ENCODE data around the gene TRPM8.

TRPM8 gene

GRCh38 chr2:234038076-234038802 lies 121.1 kb downstream of the TRPM8 start:
- no peak for TF ChIP-seq CTCF (IDR thresholded peaks at IDR 0.05; ENCODE audit: low read depth, low read length)

DNA sequence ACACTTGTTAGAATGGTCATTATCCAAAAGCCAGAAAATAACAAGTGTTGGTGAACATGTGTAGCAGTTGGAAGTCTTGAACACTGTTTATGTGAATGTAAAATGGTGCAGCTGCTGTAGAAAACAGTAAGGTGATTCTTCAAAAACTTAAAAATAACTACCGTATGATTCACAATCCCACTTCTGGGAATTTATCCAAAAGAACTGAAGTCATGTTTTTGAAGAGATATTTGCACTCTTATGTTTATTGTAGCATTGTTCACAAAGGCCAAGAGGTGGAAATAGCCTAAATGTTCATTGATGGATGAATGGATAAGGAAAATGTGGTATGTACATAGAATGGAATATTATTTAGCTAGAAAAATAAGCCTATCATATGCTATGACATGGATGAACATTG lies 127.0 kb downstream of the TRPM8 start:
- H3K4me3 ChIP-seq (ENCODE audit: low read depth, low read length): no peak overlapping the region
- TF ChIP-seq CTCF (IDR thresholded peaks at IDR 0.05; ENCODE audit: low read depth, low read length): no peak

More at GRCh38 chr2:234038076-234038802, 121.1 kb downstream of the TRPM8 start:
- H3K4me3 ChIP-seq (ENCODE audit: low read depth, low read length): no peak overlapping the region

- no peak overlapping the region for H3K4me3 ChIP-seq (ENCODE audit: low read depth, low read length)
- TF ChIP-seq CTCF (IDR thresholded peaks at IDR 0.05; ENCODE audit: low read depth, low read length): no peak
Measured at GRCh38 chr2:234046521-234046920, 129.3 kb downstream of the TRPM8 start.

DNA sequence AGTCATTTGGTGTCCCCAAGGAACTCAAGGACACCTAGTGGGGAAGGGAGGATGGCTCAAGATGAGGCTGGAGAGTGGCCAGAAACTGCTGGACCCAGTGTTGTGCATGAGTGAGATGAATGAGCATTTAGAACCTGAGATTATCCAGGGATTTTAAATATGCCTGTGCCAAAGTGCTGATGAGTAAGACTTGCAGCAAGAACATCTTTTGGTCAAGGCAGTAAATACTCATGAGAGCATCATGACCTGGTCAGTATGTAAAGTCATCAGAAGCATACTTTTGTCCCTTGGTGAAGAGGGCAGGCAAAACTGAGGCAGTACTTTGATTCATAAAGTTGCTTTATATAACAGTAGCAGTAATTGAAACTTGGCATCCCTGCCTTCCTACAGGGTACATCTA lies 130.2 kb downstream of the TRPM8 start:
- H3K4me3 ChIP-seq (ENCODE audit: low read depth, low read length): no peak overlapping the region
- no peak for TF ChIP-seq CTCF (IDR thresholded peaks at IDR 0.05; ENCODE audit: low read depth, low read length)

GRCh38 chr2:234048049-234048448 lies 130.9 kb downstream of the TRPM8 start:
- TF ChIP-seq CTCF (IDR thresholded peaks at IDR 0.05; ENCODE audit: low read depth, low read length): no peak
- H3K4me3 ChIP-seq (ENCODE audit: low read depth, low read length): no peak overlapping the region

GRCh38 chr2:234050455-234051135 lies 133.4 kb downstream of the TRPM8 start, which contains the start of gene SPP2:
Gene SPP2 (plus strand): TSS chr2:234050702. CDS start chr2:234050787, 85 bp downstream.
- TF ChIP-seq CTCF (IDR thresholded peaks at IDR 0.05; ENCODE audit: low read depth, low read length): no peak
- no peak within 1 kb of the TSS for H3K4me3 ChIP-seq (ENCODE audit: low read depth, low read length)
